Chondrocyte (in vitro differentiated cells): ENCODE measurements around the gene SPIN2B. TPM values are rescaled to one million over a fixed set of nuclear protein-coding genes. Genes with fewer than 3 reads are reported as not detected.
A peak's percentile ranks its signal among the peaks of the same experiment; 100 is the strongest.
"Not testable (repeated sequence)": the region's sequence is repeated elsewhere in the genome, so short reads cannot be mapped to it uniquely, and the experiment has no call there.

Experiments
- DNase-seq: peaks from one replicate; pipeline ENCODE4 v3.0.0; 2021; ENCODE audit warnings: mixed read lengths, low spot score
- H3K27ac Mint-ChIP-seq: one replicate; pipeline ENCODE4 v1.8.0; 2021; ENCODE audit warnings: mild to moderate bottlenecking, moderate library complexity, mixed read lengths; ENCODE audit not compliant: unreplicated experiment
- H3K27me3 Mint-ChIP-seq: 2 replicates; pipeline ENCODE4 v1.8.0; 2021; ENCODE audit warnings: low read depth, mixed read lengths
- H3K36me3 Mint-ChIP-seq: 2 replicates; pipeline ENCODE4 v1.8.0; 2021; ENCODE audit warnings: low read depth, mixed read lengths
- H3K4me1 Mint-ChIP-seq: 2 replicates; pipeline ENCODE4 v1.8.0; 2021; ENCODE audit warnings: low read depth, mild to moderate bottlenecking, mixed read lengths
- H3K4me3 Mint-ChIP-seq: one replicate; pipeline ENCODE4 v1.8.0; 2021; ENCODE audit warnings: mild to moderate bottlenecking, moderate library complexity, mixed read lengths; ENCODE audit not compliant: unreplicated experiment
- H3K9me3 Mint-ChIP-seq: 2 replicates; pipeline ENCODE4 v1.8.0; 2021; ENCODE audit warnings: low read depth, mixed read lengths
- CTCF ChIP-seq: fragments of 200-600 bp; sonication (generic); IDR thresholded peaks from 2 replicates; pipeline ENCODE4 v1.5.0; 2021; ENCODE audit warnings: antibody characterized with exemption, mild to moderate bottlenecking, moderate library complexity
- long read RNA-seq: library from polyadenylated mRNA; stranded (forward); transcript quantifications from one replicate; pipeline ENCODE4 v2.0.0, GENCODE V29; 2021
- total RNA-seq: library from RNA; stranded (reverse); gene quantifications from 3 replicates; pipeline ENCODE4 v1.2.1, GENCODE V29; 2021

The SPIN2B gene
- 12.9 to 24.2 TPM (median 13.9 TPM) in 3 replicates for total RNA-seq
- long read RNA-seq, partial matches to known transcripts, result 0 of 16 reads
- long read RNA-seq, other reads (novel, unspliced or antisense), result 10 of 16 reads

DNA sequence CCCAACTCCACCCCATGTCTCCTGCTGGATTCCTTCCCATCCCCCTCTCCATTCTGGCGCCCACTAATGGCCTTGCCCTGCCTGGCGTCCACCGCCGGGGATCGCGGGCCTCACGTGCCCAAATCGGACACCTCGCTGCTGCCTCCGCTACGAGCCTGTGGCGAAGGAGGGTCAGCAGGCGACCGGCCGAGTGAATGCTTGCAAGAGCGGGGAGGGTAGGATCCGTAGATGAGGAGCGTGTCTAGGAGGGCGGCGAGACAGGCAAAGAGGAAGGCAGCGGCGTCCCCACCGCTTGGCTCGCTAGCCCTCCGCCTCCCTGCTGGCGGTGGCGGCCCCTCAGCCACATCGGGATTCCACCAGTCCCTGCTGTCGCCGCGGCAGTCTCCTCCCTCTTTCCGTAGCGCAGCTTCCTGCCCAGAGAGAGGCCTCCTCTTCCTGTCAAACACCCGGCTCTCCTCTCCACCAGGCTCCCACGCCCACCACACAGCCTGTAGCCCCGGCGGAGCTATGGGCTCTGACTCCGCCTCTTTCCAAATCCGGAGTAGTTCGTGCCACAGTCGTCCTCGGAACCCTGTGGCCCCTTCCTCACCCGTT, at the start of gene SPIN2B:
Gene SPIN2B (minus strand): TSS at position 387 of the 594 bp plus-strand sequence.
- H3K27me3 Mint-ChIP-seq, result no peaks in the 10 kb centered on the region
- peaks cover 2% of the 10 kb centered on the region for H3K36me3 Mint-ChIP-seq
- peak within 1 kb of the TSS; percentile 93 for H3K27ac Mint-ChIP-seq

GRCh38 chrX:57156397-57157049, 35.2 kb upstream of the SPIN2B start:
- Mint-ChIP-seq H3K36me3 (peaks cover 11% of the 10 kb centered on the region), H3K27ac (no peak overlapping the region), H3K27me3 (no peaks in the 10 kb centered on the region), H3K4me1 (peaks cover 14% of the 10 kb centered on the region), H3K9me3 (peaks cover 30% of the 10 kb centered on the region), H3K4me3 (no peak overlapping the region)
- TF ChIP-seq CTCF, result peak; percentile 78
- no peak for DNase-seq

More for the DNA sequence above, at the start of gene SPIN2B:
- Mint-ChIP-seq H3K4me3 (peak within 1 kb of the TSS; percentile 91), H3K9me3 (peaks cover 6% of the 10 kb centered on the region), H3K4me1 (peaks cover 6% of the 10 kb centered on the region)
- peak; percentile 94 for DNase-seq
- peak; percentile 45 for TF ChIP-seq CTCF

DNA sequence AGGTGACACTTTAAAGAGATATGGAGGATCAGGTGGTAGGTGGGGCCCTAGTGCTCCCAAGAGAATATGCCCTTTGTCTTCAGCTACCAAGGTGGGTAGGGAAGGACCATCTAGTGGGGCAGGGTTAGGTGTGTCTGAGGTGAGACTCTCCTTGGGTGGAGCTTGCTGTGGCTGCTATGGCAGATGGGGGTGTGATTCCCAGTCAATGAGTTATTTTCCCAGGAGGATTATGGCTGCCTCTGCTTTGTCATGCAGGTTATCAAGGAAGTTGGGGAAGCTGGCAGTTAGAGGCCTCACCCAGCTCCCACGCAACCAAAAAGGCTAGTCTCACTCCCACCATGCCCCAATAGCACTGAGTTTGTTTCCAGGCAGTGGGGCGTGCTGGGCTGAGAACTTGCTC, 33.8 kb upstream of the SPIN2B start:
- H3K4me1 Mint-ChIP-seq, result peaks cover 14% of the 10 kb centered on the region
- peaks cover 7% of the 10 kb centered on the region for H3K36me3 Mint-ChIP-seq

GRCh38 chrX:57152222-57152621, 30.9 kb upstream of the SPIN2B start:
- not testable (repeated sequence) for H3K4me3 Mint-ChIP-seq, H3K27me3 Mint-ChIP-seq, DNase-seq, H3K27ac Mint-ChIP-seq, H3K36me3 Mint-ChIP-seq
- Mint-ChIP-seq H3K4me1 (peaks cover 14% of the 10 kb centered on the region), H3K9me3 (peaks cover 43% of the 10 kb centered on the region)

More for the DNA sequence above, 33.8 kb upstream of the SPIN2B start:
- H3K4me3 Mint-ChIP-seq, result no peak overlapping the region
- no peaks in the 10 kb centered on the region for H3K27me3 Mint-ChIP-seq
- no peak for TF ChIP-seq CTCF
- H3K9me3 Mint-ChIP-seq, result peaks cover 29% of the 10 kb centered on the region
- no peak for DNase-seq
- no peak overlapping the region for H3K27ac Mint-ChIP-seq

- DNase-seq, result no peak
- no peaks in the 10 kb centered on the region for H3K27me3 Mint-ChIP-seq
- H3K4me3 Mint-ChIP-seq, result no peak overlapping the region
- H3K4me1 Mint-ChIP-seq, result peaks cover 9% of the 10 kb centered on the region
- H3K36me3 Mint-ChIP-seq, result peaks cover 2% of the 10 kb centered on the region
- TF ChIP-seq CTCF, result no peak
- peaks cover 23% of the 10 kb centered on the region for H3K9me3 Mint-ChIP-seq
- no peak overlapping the region for H3K27ac Mint-ChIP-seq
Observed at GRCh38 chrX:57138674-57139073, 17.3 kb upstream of the SPIN2B start.
